ENCODE measurements around the gene HOXA10.

HOXA10 gene

DNA sequence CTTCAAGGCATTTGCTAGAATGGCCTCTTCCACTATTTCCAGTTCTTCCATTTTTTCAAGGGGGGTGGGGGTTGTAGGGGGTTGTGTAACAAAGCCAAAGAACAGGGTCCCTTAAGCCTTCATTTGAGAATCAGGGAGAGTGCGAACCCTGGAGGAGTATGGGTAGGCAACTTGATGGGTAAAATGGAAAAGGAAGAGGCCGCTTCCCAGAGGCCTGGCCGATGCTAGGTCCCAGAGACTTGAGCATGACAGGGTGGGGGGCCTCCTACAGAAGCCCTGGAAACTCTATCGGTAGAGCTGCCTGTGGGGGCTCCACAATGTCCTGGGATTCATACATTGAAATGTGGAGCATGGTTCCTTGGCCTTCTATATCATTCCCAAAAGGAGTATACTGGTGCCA is 34.9 kb upstream of the HOXA10 start:
- Histone ChIP-seq H4K20me1 (ENCODE audit: insufficient read depth, low read length) (no peaks in the 10 kb centered on the region), H3K4me2 (ENCODE audit: insufficient read depth, low read length) (no peak overlapping the region), H3K9ac (ENCODE audit: low read depth, low read length) (no peak overlapping the region), H3K36me3 (ENCODE audit: insufficient read depth, low read length) (no peaks in the 10 kb centered on the region), H3K27ac (ENCODE audit: low read length) (no peak overlapping the region), H2AFZ (ENCODE audit: low read depth, low read length) (no peak overlapping the region), H3K79me2 (ENCODE audit: insufficient read depth, low read length) (no peaks in the 10 kb centered on the region), H3K9me3 (ENCODE audit: insufficient read depth, low read length, severe bottlenecking) (no peaks in the 10 kb centered on the region), H3K27me3 (ENCODE audit: insufficient read depth, low read length, poor library complexity) (peaks cover 11% of the 10 kb centered on the region), H3K4me1 (ENCODE audit: insufficient read depth, low read length) (no peaks in the 10 kb centered on the region), H3K4me3 (ENCODE audit: low read depth in 1 of 2, low read length in 2 of 2) (no peak overlapping the region)
- no peak for DNase-seq
- ATAC-seq (ENCODE audit: insufficient read depth, low read depth): no peak
- TF ChIP-seq EZH2 (IDR thresholded peaks at IDR 0.05; ENCODE audit: borderline replicate concordance, low read depth, low read length, severe bottlenecking): no peak

DNA sequence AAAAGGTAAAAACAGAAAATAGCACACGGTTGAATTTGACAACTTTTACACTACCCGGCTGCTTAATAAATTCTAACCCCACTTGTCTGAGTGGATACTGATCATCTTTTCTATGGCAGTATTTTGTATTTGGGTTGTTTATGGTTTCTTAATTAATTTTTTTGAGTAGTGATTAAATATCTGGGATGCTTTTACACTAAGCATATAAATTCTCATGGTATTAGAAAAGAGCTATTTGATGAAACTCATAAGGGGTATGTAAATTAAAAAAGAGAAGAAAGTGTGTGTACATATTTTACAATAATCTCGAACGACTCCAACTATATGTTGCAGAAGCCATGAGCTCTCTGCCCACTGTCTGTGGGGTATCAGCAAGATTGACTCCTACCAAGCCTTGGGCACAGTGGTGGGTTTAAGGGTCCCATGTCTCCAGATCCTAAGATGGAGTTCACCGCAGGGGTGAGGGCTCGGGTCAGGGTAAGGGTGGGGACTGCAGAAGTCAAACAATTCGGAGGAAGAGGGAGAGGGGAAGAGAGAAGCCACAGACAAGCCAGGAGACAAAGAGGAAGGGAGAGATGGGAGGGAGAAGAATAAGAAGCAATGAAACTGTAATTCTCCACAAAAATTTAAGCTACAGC is 33.3 kb upstream of the HOXA10 start:
- TF ChIP-seq EZH2 (IDR thresholded peaks at IDR 0.05; ENCODE audit: borderline replicate concordance, low read depth, low read length, severe bottlenecking): no peak
- TF ChIP-seq, protein P1, sequence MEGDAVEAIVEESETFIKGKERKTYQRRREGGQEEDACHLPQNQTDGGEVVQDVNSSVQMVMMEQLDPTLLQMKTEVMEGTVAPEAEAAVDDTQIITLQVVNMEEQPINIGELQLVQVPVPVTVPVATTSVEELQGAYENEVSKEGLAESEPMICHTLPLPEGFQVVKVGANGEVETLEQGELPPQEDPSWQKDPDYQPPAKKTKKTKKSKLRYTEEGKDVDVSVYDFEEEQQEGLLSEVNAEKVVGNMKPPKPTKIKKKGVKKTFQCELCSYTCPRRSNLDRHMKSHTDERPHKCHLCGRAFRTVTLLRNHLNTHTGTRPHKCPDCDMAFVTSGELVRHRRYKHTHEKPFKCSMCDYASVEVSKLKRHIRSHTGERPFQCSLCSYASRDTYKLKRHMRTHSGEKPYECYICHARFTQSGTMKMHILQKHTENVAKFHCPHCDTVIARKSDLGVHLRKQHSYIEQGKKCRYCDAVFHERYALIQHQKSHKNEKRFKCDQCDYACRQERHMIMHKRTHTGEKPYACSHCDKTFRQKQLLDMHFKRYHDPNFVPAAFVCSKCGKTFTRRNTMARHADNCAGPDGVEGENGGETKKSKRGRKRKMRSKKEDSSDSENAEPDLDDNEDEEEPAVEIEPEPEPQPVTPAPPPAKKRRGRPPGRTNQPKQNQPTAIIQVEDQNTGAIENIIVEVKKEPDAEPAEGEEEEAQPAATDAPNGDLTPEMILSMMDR (IDR thresholded peaks at IDR 0.05; ENCODE audit: borderline replicate concordance, extremely low read depth, low read length, poor library complexity, severe bottlenecking): no peak

DNA sequence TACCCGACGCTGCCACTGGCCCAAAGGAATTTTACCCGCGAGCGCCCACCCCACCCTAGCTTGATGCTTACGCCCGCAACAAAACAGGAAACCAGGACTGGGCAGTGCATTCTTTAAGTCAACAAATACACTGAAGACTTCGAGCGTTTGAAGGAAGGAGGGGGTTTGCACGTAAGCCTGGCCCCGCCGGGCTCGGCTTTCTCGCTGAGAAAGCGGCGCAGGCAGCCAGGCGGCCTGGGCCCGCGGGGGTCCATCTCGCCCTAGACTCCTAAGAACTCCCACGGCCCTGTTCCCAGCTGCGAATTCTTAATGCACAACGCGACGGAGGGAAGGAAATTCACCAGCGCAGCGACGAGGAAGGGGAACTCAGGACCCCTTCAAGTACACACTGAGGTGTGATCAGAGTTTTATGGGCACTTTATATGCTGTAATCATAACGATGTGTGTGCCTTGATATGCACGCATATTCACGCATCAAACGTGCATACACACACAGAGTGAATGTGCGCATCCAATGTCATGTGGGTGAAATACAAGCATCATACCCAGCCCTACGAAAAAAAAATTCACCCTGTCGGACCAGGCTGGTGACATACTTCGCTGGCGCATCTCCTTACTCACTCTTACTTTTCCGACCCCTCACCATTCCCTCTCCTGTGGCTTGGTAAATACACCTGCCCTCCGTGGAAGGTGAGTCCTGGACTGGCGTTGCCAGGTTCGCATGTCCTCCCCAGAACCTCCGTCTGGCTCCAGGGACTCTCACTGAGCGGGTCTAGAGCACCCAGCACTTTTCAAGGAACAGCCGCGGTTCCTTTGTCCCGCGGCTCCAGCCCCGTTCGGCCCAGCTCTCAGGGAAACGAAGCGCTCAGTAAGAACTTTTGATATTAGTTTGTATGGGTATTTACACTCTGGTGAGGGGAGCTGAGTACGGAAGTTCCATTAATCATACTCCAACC is 31.5 kb upstream of the HOXA10 start:
- Histone ChIP-seq H3K9me3 (ENCODE audit: insufficient read depth, low read length, severe bottlenecking) (no peaks in the 10 kb centered on the region), H3K79me2 (ENCODE audit: insufficient read depth, low read length) (no peaks in the 10 kb centered on the region), H4K20me1 (ENCODE audit: insufficient read depth, low read length) (no peaks in the 10 kb centered on the region), H3K4me1 (ENCODE audit: insufficient read depth, low read length) (peaks cover 4% of the 10 kb centered on the region), H3K27ac (ENCODE audit: low read length) (no peak overlapping the region), H3K36me3 (ENCODE audit: insufficient read depth, low read length) (no peaks in the 10 kb centered on the region), H3K4me3 (ENCODE audit: low read depth in 1 of 2, low read length in 2 of 2) (no peak overlapping the region), H3K4me2 (ENCODE audit: insufficient read depth, low read length) (no peak overlapping the region), H3K27me3 (ENCODE audit: insufficient read depth, low read length, poor library complexity) (peaks cover 14% of the 10 kb centered on the region), H2AFZ (ENCODE audit: low read depth, low read length) (no peak overlapping the region), H3K9ac (ENCODE audit: low read depth, low read length) (no peak overlapping the region)
- ATAC-seq (ENCODE audit: insufficient read depth, low read depth) (no peak), DNase-seq (no peak)
- TF ChIP-seq, protein P1 (IDR thresholded peaks at IDR 0.05; ENCODE audit: borderline replicate concordance, extremely low read depth, low read length, poor library complexity, severe bottlenecking): no peak
- no peak for TF ChIP-seq EZH2 (IDR thresholded peaks at IDR 0.05; ENCODE audit: borderline replicate concordance, low read depth, low read length, severe bottlenecking)

More for the DNA sequence above, 33.3 kb upstream of the HOXA10 start:
- H3K36me3 ChIP-seq (ENCODE audit: insufficient read depth, low read length): no peaks in the 10 kb centered on the region
- no peak for DNase-seq
- no peak overlapping the region for H3K9ac ChIP-seq (ENCODE audit: low read depth, low read length)
- H3K27me3 ChIP-seq (ENCODE audit: insufficient read depth, low read length, poor library complexity): peaks cover 14% of the 10 kb centered on the region
- no peak overlapping the region for H2AFZ ChIP-seq (ENCODE audit: low read depth, low read length)
- no peaks in the 10 kb centered on the region for H3K4me1 ChIP-seq (ENCODE audit: insufficient read depth, low read length)
- no peak overlapping the region for H3K27ac ChIP-seq (ENCODE audit: low read length)
- ATAC-seq (ENCODE audit: insufficient read depth, low read depth): no peak
- H3K9me3 ChIP-seq (ENCODE audit: insufficient read depth, low read length, severe bottlenecking): no peaks in the 10 kb centered on the region
- no peak overlapping the region for H3K4me3 ChIP-seq (ENCODE audit: low read depth in 1 of 2, low read length in 2 of 2)
- no peaks in the 10 kb centered on the region for H3K79me2 ChIP-seq (ENCODE audit: insufficient read depth, low read length)
- H4K20me1 ChIP-seq (ENCODE audit: insufficient read depth, low read length): no peaks in the 10 kb centered on the region
- H3K4me2 ChIP-seq (ENCODE audit: insufficient read depth, low read length): no peak overlapping the region

DNA sequence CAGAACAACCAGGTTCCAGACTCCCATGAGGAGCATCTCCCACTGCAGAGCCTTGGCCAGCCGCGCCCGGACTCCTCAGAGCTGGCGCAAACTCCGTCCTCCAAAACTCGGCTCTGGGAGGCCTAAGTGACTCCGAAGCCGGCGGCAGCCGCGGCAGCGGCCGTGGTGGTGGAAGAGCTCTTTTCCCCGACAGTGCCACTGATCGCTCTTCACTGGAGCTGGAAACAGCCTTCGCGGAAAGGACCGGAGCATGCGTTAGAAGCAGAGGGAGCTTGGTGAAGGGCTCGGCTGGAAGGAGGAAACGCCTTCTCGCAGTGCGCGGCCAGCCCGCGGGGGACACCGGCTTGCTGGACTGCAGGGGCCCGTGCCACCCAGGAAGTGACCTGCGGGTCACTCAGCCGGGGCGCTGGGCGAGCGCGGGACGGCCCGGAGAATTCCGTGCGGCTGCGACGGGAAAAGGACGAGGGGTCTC is 30.8 kb upstream of the HOXA10 start:
- ATAC-seq (ENCODE audit: insufficient read depth, low read depth) (no peak), DNase-seq (no peak)
- Histone ChIP-seq H3K79me2 (ENCODE audit: insufficient read depth, low read length) (no peaks in the 10 kb centered on the region), H3K9me3 (ENCODE audit: insufficient read depth, low read length, severe bottlenecking) (no peaks in the 10 kb centered on the region), H3K4me2 (ENCODE audit: insufficient read depth, low read length) (no peak overlapping the region), H3K27ac (ENCODE audit: low read length) (no peak overlapping the region), H3K36me3 (ENCODE audit: insufficient read depth, low read length) (no peaks in the 10 kb centered on the region), H2AFZ (ENCODE audit: low read depth, low read length) (no peak overlapping the region), H3K4me3 (ENCODE audit: low read depth in 1 of 2, low read length in 2 of 2) (no peak overlapping the region), H3K4me1 (ENCODE audit: insufficient read depth, low read length) (peaks cover 10% of the 10 kb centered on the region), H3K27me3 (ENCODE audit: insufficient read depth, low read length, poor library complexity) (peaks cover 19% of the 10 kb centered on the region), H3K9ac (ENCODE audit: low read depth, low read length) (no peak overlapping the region), H4K20me1 (ENCODE audit: insufficient read depth, low read length) (no peaks in the 10 kb centered on the region)
- no peak for TF ChIP-seq EZH2 (IDR thresholded peaks at IDR 0.05; ENCODE audit: borderline replicate concordance, low read depth, low read length, severe bottlenecking)
- TF ChIP-seq, protein P1 (IDR thresholded peaks at IDR 0.05; ENCODE audit: borderline replicate concordance, extremely low read depth, low read length, poor library complexity, severe bottlenecking): no peak
